HepG2 (cell line): ENCODE measurements around the gene AJM1. TPM values are rescaled to one million over a fixed set of nuclear protein-coding genes. Genes with fewer than 3 reads are reported as not detected.

ENCODE experiments used
- ATAC-seq: fragments of 200-7000 bp; cut with Tn5 transposase; 3 replicates; pipeline ENCODE4 v1.9.1; 2020; ENCODE audit warnings: mild to moderate bottlenecking, moderate library complexity
- BruUV-seq: library from RNA; stranded (reverse); fragments of 400-500 nt; replicated peaks from 2 replicates; lab custom pipeline; 2021; lab: Mats Ljungman, UMichigan
- CTCF ChIA-PET: fragments of 300-600 bp; formaldehyde crosslinking; extraction: SDS; loops from one replicate; lab custom pipeline; 2021; ENCODE audit warnings: low total read pairs, inconsistent platforms, low intra/inter-chr PET ratio; lab: Yijun Ruan, JAX
- POLR2A ChIA-PET: fragments of 350-600 bp; sonication (Branson Sonifier 250); formaldehyde crosslinking; loops from one replicate; lab custom pipeline; 2020; ENCODE audit warnings: antibody characterized with exemption, inconsistent platforms; lab: Yijun Ruan, JAX
- DNase-seq: peaks from one replicate; pipeline ENCODE4 v3.0.0-alpha.2; 2015; ENCODE audit warnings: low spot score
- FAIRE-seq: peaks from 3 replicates; lab custom pipeline; 2011; peaks lifted over from hg19 to GRCh38; lab: Jason Lieb, UNC
- H2AFZ ChIP-seq: one replicate; pipeline ENCODE4 v1.6.1; 2011; ENCODE audit warnings: low read length, inconsistent platforms
- H3K27ac ChIP-seq: fragments of 300-600 bp; 3 replicates; pipeline ENCODE4 v1.8.0; 2011; ENCODE audit warnings: mixed run types, mild to moderate bottlenecking, mixed read lengths, low read length, inconsistent platforms; ENCODE audit not compliant: insufficient read depth; ENCODE audit errors: extremely low read length
- H3K27me3 ChIP-seq, 2 experiments: fragments of 200-600 bp in 1 of 2; 2 replicates in 1 of 2; 3 replicates in 1 of 2; pipeline versions ENCODE4 v1.6.0 to v1.8.0; 2011; ENCODE audit warnings: low read length in 2 of 2, mild to moderate bottlenecking in 2 of 2, moderate library complexity in 2 of 2, inconsistent platforms in 1 of 2; ENCODE audit not compliant: insufficient read depth in 2 of 2, control insufficient read depth in 1 of 2
- H3K36me3 ChIP-seq, 2 experiments: fragments of 200-600 bp in 1 of 2; replicated peaks in 1 of 2; 2 replicates in 1 of 2; 3 replicates in 1 of 2; pipeline versions ENCODE4 v1.5.1 to v1.8.0; 2011; ENCODE audit warnings: low read length in 2 of 2, inconsistent platforms in 1 of 2; ENCODE audit not compliant: insufficient read depth in 2 of 2, control insufficient read depth in 1 of 2
- H3K4me1 ChIP-seq: 2 replicates; pipeline ENCODE4 v1.5.1; 2012; ENCODE audit warnings: low read length, inconsistent platforms; ENCODE audit not compliant: insufficient read depth
- H3K4me2 ChIP-seq: 2 replicates; pipeline ENCODE4 v1.6.0; 2011; ENCODE audit warnings: low read depth, low read length, inconsistent platforms
- H3K4me3 ChIP-seq, 3 experiments: fragments of 200-600 bp in 1 of 3; sonication (generic), shearing (Covaris generic) in 1 of 3; replicated peaks in 1 of 3; 2 replicates each; pipeline ENCODE4 v1.5.1; 2011 to 2016; ENCODE audit warnings: low read length in 3 of 3, inconsistent platforms in 2 of 3, low read depth in 2 of 3, mild to moderate bottlenecking in 2 of 3, control low read depth in 1 of 3, mixed read lengths in 1 of 3; ENCODE audit not compliant: insufficient read depth in 1 of 3
- H3K79me2 ChIP-seq: one replicate; pipeline ENCODE4 v1.6.1; 2011; ENCODE audit warnings: low read length, inconsistent platforms; ENCODE audit not compliant: insufficient read depth
- H3K9ac ChIP-seq: 2 replicates; pipeline ENCODE4 v1.6.0; 2011; ENCODE audit warnings: mild to moderate bottlenecking, low read depth, low read length, inconsistent platforms; ENCODE audit not compliant: insufficient read depth
- H3K9me3 ChIP-seq: 2 replicates; pipeline ENCODE4 v1.5.1; 2012; ENCODE audit warnings: mild to moderate bottlenecking, low read length
- H4K20me1 ChIP-seq: 2 replicates; pipeline ENCODE4 v1.6.0; 2011; ENCODE audit warnings: inconsistent platforms, mild to moderate bottlenecking, low read length, moderate library complexity; ENCODE audit not compliant: insufficient read depth
- DNMT3B ChIP-seq: conservative IDR thresholded peaks from 2 replicates; pipeline ENCODE4 v1.6.1; 2016; ENCODE audit warnings: missing biosample characterization, control low read depth
- GATA4 ChIP-seq: sonication (generic); IDR thresholded peaks from 2 replicates; pipeline ENCODE4 v1.6.1; 2016; ENCODE audit warnings: antibody characterized with exemption, low read depth, borderline replicate concordance
- HNF1B ChIP-seq: sonication (generic); formaldehyde crosslinking; IDR thresholded peaks from 2 replicates; pipeline ENCODE4 v1.5.1; 2020; ENCODE audit warnings: mild to moderate bottlenecking, moderate library complexity, missing genetic modification reagents
- KMT2B ChIP-seq: IDR thresholded peaks from 2 replicates; pipeline ENCODE4 v1.6.1; 2016; ENCODE audit warnings: missing genetic modification reagents, missing compliant biosample characterization
- MED1 ChIP-seq: sonication (generic); formaldehyde crosslinking; IDR thresholded peaks from 2 replicates; pipeline ENCODE4 v1.4.0; 2020; ENCODE audit warnings: missing genetic modification reagents
- NFYC ChIP-seq: IDR thresholded peaks from 2 replicates; pipeline ENCODE4 v1.6.1; 2016; ENCODE audit warnings: missing genetic modification reagents, missing compliant biosample characterization
- PLRG1 ChIP-seq: fragments of 450-650 bp; conservative IDR thresholded peaks from 2 replicates; pipeline ENCODE4 v1.6.1; 2016
- POLR2AphosphoS5 ChIP-seq: IDR thresholded peaks from 2 replicates; pipeline ENCODE4 v1.6.1; 2012; ENCODE audit warnings: low read depth, low read length
- RBM22 ChIP-seq: fragments of 200-400 bp; formaldehyde crosslinking; optimal IDR thresholded peaks from 2 replicates; pipeline ENCODE3; 2017; ENCODE audit warnings: mild to moderate bottlenecking, low read length, moderate library complexity
- SMAD3 ChIP-seq: sonication (generic); formaldehyde crosslinking; IDR thresholded peaks from 2 replicates; pipeline ENCODE4 v1.4.0; 2020; ENCODE audit warnings: missing genetic modification reagents
- SMARCC2 ChIP-seq: fragments of 450-650 bp; IDR thresholded peaks from 2 replicates; pipeline ENCODE4 v1.6.1; 2017; ENCODE audit warnings: antibody characterized with exemption, mild to moderate bottlenecking
- SMARCE1 ChIP-seq: fragments of 450-650 bp; IDR thresholded peaks from 2 replicates; pipeline ENCODE4 v1.6.1; 2017; ENCODE audit warnings: borderline replicate concordance
- ZBTB33 ChIP-seq: sonication (generic); formaldehyde crosslinking; IDR thresholded peaks from 2 replicates; pipeline ENCODE4 v1.4.0; 2020; ENCODE audit warnings: missing genetic modification reagents
- ZBTB7A ChIP-seq: sonication (generic); formaldehyde crosslinking; IDR thresholded peaks from 2 replicates; pipeline ENCODE4 v1.8.0; 2022; ENCODE audit warnings: mild to moderate bottlenecking, missing genetic modification reagents
- ZNF280D ChIP-seq: sonication (generic); formaldehyde crosslinking; IDR thresholded peaks from 2 replicates; pipeline ENCODE4 v1.5.1; 2020; ENCODE audit warnings: mild to moderate bottlenecking, missing genetic modification reagents
- ZNF432 ChIP-seq: sonication (generic); formaldehyde crosslinking; IDR thresholded peaks from 2 replicates; pipeline ENCODE4 v1.5.0; 2020; ENCODE audit warnings: missing genetic modification reagents, mild to moderate bottlenecking, borderline replicate concordance
- ZNF552 ChIP-seq: sonication (generic); formaldehyde crosslinking; IDR thresholded peaks from 2 replicates; pipeline ENCODE4 v1.9.0; 2022; ENCODE audit warnings: missing genetic modification reagents, mild to moderate bottlenecking, borderline replicate concordance
- ZNF737 ChIP-seq: sonication (generic); formaldehyde crosslinking; IDR thresholded peaks from 2 replicates; pipeline ENCODE4 v1.5.0; 2020; ENCODE audit warnings: missing genetic modification reagents, mild to moderate bottlenecking, borderline replicate concordance
- ZNF768 ChIP-seq: sonication (generic); formaldehyde crosslinking; IDR thresholded peaks from 2 replicates; pipeline ENCODE4 v1.4.0; 2020; ENCODE audit warnings: missing genetic modification reagents
- ZSCAN21 ChIP-seq: sonication (generic); formaldehyde crosslinking; IDR thresholded peaks from 2 replicates; pipeline ENCODE4 v1.8.0; 2022; ENCODE audit warnings: mild to moderate bottlenecking, missing genetic modification reagents, moderate library complexity, borderline replicate concordance
- ZSCAN29 ChIP-seq: sonication (generic); formaldehyde crosslinking; conservative IDR thresholded peaks from 2 replicates; pipeline ENCODE4 v1.4.0; 2020; ENCODE audit warnings: mild to moderate bottlenecking, missing genetic modification reagents
- WGBS: methylation state at CpG from one replicate; pipeline ENCODE4 v1.1.6; 2017; ENCODE audit warnings: low lambda C conversion rate; 5-methylcytosine and 5-hydroxymethylcytosine counted together
- in situ Hi-C: cut with HindIII; loops from 2 replicates; pipeline ENCODE4 v1.10.0; 2017; ENCODE audit warnings: low pct_unique_long_range_greater_than_20kb; ENCODE audit not compliant: extremely low pct_ligation_motif_present
- intact Hi-C: fragments of 100-400 bp; cut with micrococcal nuclease; formaldehyde crosslinking; loops from one replicate; pipeline ENCODE4 v1.10.0; 2022; ENCODE audit not compliant: unreplicated experiment
- polyA plus RNA-seq, 8 experiments: library from polyadenylated mRNA; depleted of rRNA in 3 of 8; stranded (reverse) in 7 of 8; unstranded in 1 of 8; fragments of >200 nt; fragmentation: Illumina TruSeq in 4 of 8; extraction: Trizol in 4 of 8; gene quantifications; 2 replicates each; pipeline versions ENCODE4 v1.2.1 to v1.2.3, GENCODE V29; 2011 to 2016; ENCODE audit warnings: low read depth in 4 of 8, missing spikeins in 1 of 8, mixed read lengths in 1 of 8; ENCODE audit not compliant: insufficient read depth in 1 of 8
- total RNA-seq, 5 experiments: library from RNA; depleted of rRNA; stranded (reverse); fragments of >200 nt; fragmentation: Illumina TruSeq; extraction: Trizol; gene quantifications; 2 replicates each; pipeline ENCODE4 v1.2.3, GENCODE V29; 2016; ENCODE audit warnings: low read depth in 1 of 5

The AJM1 gene
- total and polyA plus RNA-seq, 2 of the 13 experiments (the other 11 are each of a cell fraction or from before 2014, with no cell fraction given) = 1.1 to 1.2 TPM

- Histone ChIP-seq H4K20me1 (no peaks in the 10 kb centered on the region; the same call in none of the 2 replicates), H3K4me2 (peak overlapping the region; percentile 71), H3K9me3 (no peaks in the 10 kb centered on the region), H3K79me2 (peaks cover 44% of the 10 kb centered on the region), H3K4me3 (peak overlapping the region in 1 of 3 experiments; percentile 31; a peak in 2 of 6 replicates), H3K36me3 (peaks cover 0 to 2% of the 10 kb centered on the region in 2 experiments; a peak in 3 of 5 replicates), H3K27ac (peak overlapping the region; percentile 45), H3K27me3 (no peaks in the 10 kb centered on the region), H3K9ac (0 out of 2 replicates have a peak overlapping the region, but pooled peaks have one; percentile 23), H2AFZ (no peak overlapping the region), H3K4me1 (peaks cover 69% of the 10 kb centered on the region)
- intact Hi-C loops = no loop called here
- no peak for ATAC-seq
- ChIA-PET CTCF (no interaction called here), POLR2A (no interaction called here)
- no peak for DNase-seq
- FAIRE-seq = no peak
- in situ Hi-C loops = no loop called here
- no TSS peak for BruUV-seq
- WGBS = 60% methylated on average over 3 of the region's 6 CpGs
- TF ChIP-seq MED1 (CRISPR knock-in tag) (0 out of 2 replicates have a peak, but pooled peaks have one; percentile 7), RBM22 (peak; percentile 46), ZNF432 (CRISPR knock-in tag) (no peak), ZSCAN21 (no peak), KMT2B (CRISPR knock-in tag) (no peak), DNMT3B (no peak), ZSCAN29 (no peak), ZNF768 (CRISPR knock-in tag) (0 out of 2 replicates have a peak, but pooled peaks have one; percentile 16), SMARCC2 (no peak), ZNF280D (no peak), SMARCE1 (no peak), ZBTB33 (CRISPR knock-in tag) (0 out of 2 replicates have a peak, but pooled peaks have one; percentile 13), ZNF737 (CRISPR knock-in tag) (no peak), PLRG1 (no peak), SMAD3 (CRISPR knock-in tag) (no peak), ZBTB7A (CRISPR knock-in tag) (no peak), POLR2AphosphoS5 (peak; percentile 51), GATA4 (no peak), HNF1B (CRISPR knock-in tag) (no peak), NFYC (CRISPR knock-in tag) (no peak), ZNF552 (CRISPR knock-in tag) (no peak)
Observed at GRCh38 chr9:136802321-136802720, 40.0 kb upstream of the AJM1 start.
